ENCODE data around the gene PTGES3.

GRCh38 chr12:56728139-56728861 is 40.2 kb upstream of the PTGES3 start:
- TF ChIP-seq FOSL2 (IDR thresholded peaks at IDR 0.05) (no peak), FOSL2 (CRISPR knock-in tag; IDR thresholded peaks at IDR 0.05) (no peak), MYC (IDR thresholded peaks at IDR 0.05; ENCODE audit: borderline replicate concordance, low read length) (no peak), CTCF (IDR thresholded peaks at IDR 0.05) (no peak), ZNF302 (CRISPR knock-in tag; IDR thresholded peaks at IDR 0.05) (no peak), BCL3 (IDR thresholded peaks at IDR 0.05) (no peak), POLR2AphosphoS2 (conservative IDR thresholded peaks at IDR 0.05; ENCODE audit: low read length) (no peak), CEBPB (IDR thresholded peaks at IDR 0.05) (no peak), CHD2 (IDR thresholded peaks at IDR 0.05; ENCODE audit: low read length, partially characterized antibody) (no peak), REST (IDR thresholded peaks at IDR 0.05) (no peak)

Data from A549 (cell line).